Measurements from ENCODE around the gene TRPM4. TPM values are rescaled to one million over a fixed set of nuclear protein-coding genes. Genes with fewer than 3 reads are reported as not detected.

TRPM4 gene
- total RNA-seq, 4 donors from 2014 or later: 7.6 to 28.9 (median 18.0) TPM

DNA sequence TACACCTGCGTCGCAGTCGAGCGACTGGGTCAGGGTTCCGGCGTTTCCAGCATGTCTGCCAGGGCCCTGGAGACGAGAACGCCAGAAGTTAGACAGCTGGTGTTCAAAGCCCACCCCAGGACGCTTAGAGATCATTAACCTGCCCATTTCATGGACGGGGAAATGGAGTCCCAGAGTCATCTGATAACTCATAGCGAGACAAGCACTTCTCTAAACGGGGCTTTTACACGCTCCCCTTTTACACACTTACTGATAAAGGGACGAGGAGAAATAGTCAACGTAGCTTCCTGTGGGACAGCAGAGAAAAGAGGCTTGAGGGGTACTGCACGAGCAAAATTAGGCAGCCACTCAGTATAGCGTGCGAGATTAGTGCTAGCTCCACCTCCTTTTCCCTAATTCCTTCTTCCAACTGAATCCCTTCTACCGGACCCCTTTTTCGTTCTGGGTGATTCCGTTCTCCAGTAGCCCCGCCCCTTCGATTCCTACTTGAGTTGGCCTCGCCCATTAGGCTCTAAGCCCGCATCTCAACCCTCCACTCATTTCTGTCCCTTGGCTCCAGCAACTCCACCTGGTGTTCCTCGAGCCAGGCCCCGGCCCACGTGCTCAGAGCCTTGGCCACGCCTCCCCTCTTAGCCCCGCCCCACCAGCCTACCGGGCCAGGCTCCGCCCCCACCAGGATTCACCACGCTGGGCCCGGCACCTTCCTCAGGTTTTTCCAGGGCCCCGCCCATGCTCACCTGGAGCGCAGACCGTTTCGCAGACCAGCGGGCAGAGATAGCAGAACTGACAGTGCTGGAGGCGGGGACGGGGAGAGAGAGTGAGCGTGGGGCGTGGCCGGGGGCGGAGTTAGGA is 6.1 kb upstream of the TRPM4 start:
- Histone ChIP-seq H3K4me3 (peak overlapping the region in 3 of 4 donors; percentile 64 to 70 (median 64)), H3K27me3 (peaks cover 0 to 11% (median 0%) of the 10 kb centered on the region in 4 donors), H3K27ac (peak overlapping the region; percentile 69 to 86 (median 84)), H3K9me3 (no peaks in the 10 kb centered on the region), H3K36me3 (no peaks in the 10 kb centered on the region), H3K4me1 (peaks cover 25 to 45% (median 27%) of the 10 kb centered on the region in 3 donors)
- DNase-seq: no peak
- 6 to 15% methylated on average over 24 of the region's 45 CpGs for WGBS, 2 donors
- no peak for TF ChIP-seq POLR2A (IDR thresholded peaks at IDR 0.05)
- TF ChIP-seq, protein P1, sequence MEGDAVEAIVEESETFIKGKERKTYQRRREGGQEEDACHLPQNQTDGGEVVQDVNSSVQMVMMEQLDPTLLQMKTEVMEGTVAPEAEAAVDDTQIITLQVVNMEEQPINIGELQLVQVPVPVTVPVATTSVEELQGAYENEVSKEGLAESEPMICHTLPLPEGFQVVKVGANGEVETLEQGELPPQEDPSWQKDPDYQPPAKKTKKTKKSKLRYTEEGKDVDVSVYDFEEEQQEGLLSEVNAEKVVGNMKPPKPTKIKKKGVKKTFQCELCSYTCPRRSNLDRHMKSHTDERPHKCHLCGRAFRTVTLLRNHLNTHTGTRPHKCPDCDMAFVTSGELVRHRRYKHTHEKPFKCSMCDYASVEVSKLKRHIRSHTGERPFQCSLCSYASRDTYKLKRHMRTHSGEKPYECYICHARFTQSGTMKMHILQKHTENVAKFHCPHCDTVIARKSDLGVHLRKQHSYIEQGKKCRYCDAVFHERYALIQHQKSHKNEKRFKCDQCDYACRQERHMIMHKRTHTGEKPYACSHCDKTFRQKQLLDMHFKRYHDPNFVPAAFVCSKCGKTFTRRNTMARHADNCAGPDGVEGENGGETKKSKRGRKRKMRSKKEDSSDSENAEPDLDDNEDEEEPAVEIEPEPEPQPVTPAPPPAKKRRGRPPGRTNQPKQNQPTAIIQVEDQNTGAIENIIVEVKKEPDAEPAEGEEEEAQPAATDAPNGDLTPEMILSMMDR (IDR thresholded peaks at IDR 0.05): no peak
- intact Hi-C loops (cut with DNase I): no loop called here

GRCh38 chr19:49152119-49152550 is 5.5 kb upstream of the TRPM4 start:
- Histone ChIP-seq H3K4me3 (peak overlapping the region in 1 of 4 donors; percentile 70), H3K27me3 (peaks cover 0 to 7% (median 0%) of the 10 kb centered on the region in 4 donors), H3K36me3 (no peaks in the 10 kb centered on the region), H3K4me1 (peaks cover 25 to 47% (median 27%) of the 10 kb centered on the region in 3 donors), H3K9me3 (no peaks in the 10 kb centered on the region), H3K27ac (peak overlapping the region in 3 of 4 donors; percentile 83 to 86 (median 84))
- TF ChIP-seq POLR2A (IDR thresholded peaks at IDR 0.05): no peak
- TF ChIP-seq, protein P1 (IDR thresholded peaks at IDR 0.05): no peak
- 25 to 43% methylated on average over 9 to 10 of the region's 10 CpGs for WGBS, 2 donors
- intact Hi-C loops (cut with DNase I): no loop called here
- DNase-seq: no peak

DNA sequence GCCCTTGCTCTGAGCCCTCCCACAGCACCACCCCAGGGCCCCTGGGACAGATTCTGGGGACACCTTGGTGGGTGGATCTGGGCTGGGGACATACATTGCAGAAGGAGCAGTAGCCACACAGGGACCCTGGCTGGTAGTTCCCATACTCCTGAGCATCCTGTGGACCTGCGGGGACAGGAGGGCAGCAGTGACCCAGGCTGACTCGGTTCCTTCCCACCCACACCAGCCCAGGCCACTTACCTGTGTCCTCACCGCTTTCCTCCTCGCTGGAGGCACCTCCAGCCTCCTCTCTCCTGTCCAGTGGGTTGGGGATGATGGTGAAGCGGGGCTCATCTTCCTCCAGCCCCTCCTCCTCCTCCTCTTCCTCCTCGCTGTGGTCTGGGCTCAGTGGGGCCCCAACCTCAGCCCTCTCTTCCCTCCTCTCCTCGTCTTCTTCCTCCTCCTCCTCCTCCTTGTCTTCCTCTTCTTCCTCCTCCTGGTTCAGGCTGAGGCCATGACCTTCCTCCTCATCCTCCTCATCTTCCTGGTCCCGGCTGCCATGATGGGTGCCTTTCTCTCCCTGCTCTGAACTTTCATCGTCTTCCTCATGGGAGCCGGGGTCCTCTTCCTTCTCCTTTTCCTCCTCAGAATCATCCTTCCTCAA is 4.3 kb upstream of the TRPM4 start:
- peaks cover 29 to 54% (median 31%) of the 10 kb centered on the region in 3 donors for H3K4me1 ChIP-seq
- peaks cover 0 to 4% (median 0%) of the 10 kb centered on the region in 4 donors for H3K27me3 ChIP-seq
- no peaks in the 10 kb centered on the region for H3K9me3 ChIP-seq
- intact Hi-C loops (cut with DNase I): no loop called here
- TF ChIP-seq, protein P1 (IDR thresholded peaks at IDR 0.05): no peak
- no peak for TF ChIP-seq POLR2A (IDR thresholded peaks at IDR 0.05)
- DNase-seq: no peak
- no peak overlapping the region for H3K4me3 ChIP-seq
- H3K36me3 ChIP-seq: no peaks in the 10 kb centered on the region
- H3K27ac ChIP-seq: no peak overlapping the region
- 78 to 89% methylated on average over 9 to 10 of the region's 10 CpGs for WGBS, 2 donors

- intact Hi-C loops (cut with DNase I): no loop called here
- H3K4me1 ChIP-seq: peaks cover 25 to 54% (median 30%) of the 10 kb centered on the region in 3 donors
Observed at GRCh38 chr19:49154279-49154678, 3.3 kb upstream of the TRPM4 start.

More at GRCh38 chr19:49154279-49154678, 3.3 kb upstream of the TRPM4 start:
- Histone ChIP-seq H3K27me3 (no peaks in the 10 kb centered on the region), H3K9me3 (no peaks in the 10 kb centered on the region), H3K4me3 (no peak overlapping the region), H3K27ac (no peak overlapping the region), H3K36me3 (no peaks in the 10 kb centered on the region)
- 93 to 94% methylated on average over 6 of the region's 6 CpGs for WGBS, 2 donors
- TF ChIP-seq, protein P1 (IDR thresholded peaks at IDR 0.05): no peak
- no peak for TF ChIP-seq POLR2A (IDR thresholded peaks at IDR 0.05)
- DNase-seq: no peak

Data from esophagus squamous epithelium (tissue), 5 donors.